K562 (cell line): ENCODE data around the gene RNASE4. TPM values are rescaled to one million over a fixed set of nuclear protein-coding genes. Genes with fewer than 3 reads are reported as not detected.
A peak's percentile ranks its signal among the peaks of the same experiment; 100 is the strongest.

Experiments
- CBFA2T2 ChIP-seq: fragments of 450-650 bp; conservative IDR thresholded peaks from 2 replicates; pipeline ENCODE4 v1.6.1; 2017; ENCODE audit warnings: mild to moderate bottlenecking
- CC2D1A ChIP-seq: fragments of 450-650 bp; IDR thresholded peaks from 2 replicates; pipeline ENCODE4 v1.6.1; 2017; ENCODE audit warnings: mild to moderate bottlenecking
- CHCHD3 ChIP-seq: fragments of 250-450 bp; sonication (Bioruptor Pico); IDR thresholded peaks from 2 replicates; pipeline ENCODE4 v2.1.2; 2022; ENCODE audit warnings: mild to moderate bottlenecking
- HMG20A ChIP-seq: fragments of 450-650 bp; formaldehyde crosslinking; conservative IDR thresholded peaks from 2 replicates; pipeline ENCODE4 v1.4.0; 2020; ENCODE audit warnings: mild to moderate bottlenecking, mixed read lengths
- KLF1 ChIP-seq: fragments of 450-650 bp; IDR thresholded peaks from 2 replicates; pipeline ENCODE4 v1.6.1; 2016; ENCODE audit warnings: missing genetic modification characterization, missing compliant biosample characterization
- L3MBTL2 ChIP-seq: fragments of 450-650 bp; IDR thresholded peaks from 2 replicates; pipeline ENCODE4 v1.6.1; 2016; ENCODE audit warnings: mild to moderate bottlenecking, moderate library complexity
- MIER1 ChIP-seq: fragments of 450-650 bp; IDR thresholded peaks from 2 replicates; pipeline ENCODE4 v1.6.1; 2016; ENCODE audit warnings: antibody characterized with exemption, mild to moderate bottlenecking, low read depth
- MTA3 ChIP-seq: fragments of 450-650 bp; formaldehyde crosslinking; IDR thresholded peaks from 2 replicates; pipeline ENCODE4 v1.6.1; 2017; ENCODE audit warnings: mild to moderate bottlenecking, borderline replicate concordance
- SMAD1 ChIP-seq: fragments of 150-350 bp; IDR thresholded peaks from 2 replicates; pipeline ENCODE4 v1.6.1; 2014; ENCODE audit warnings: low read length, low read depth; ENCODE audit not compliant: partially characterized antibody
- SMAD3 ChIP-seq: fragments of 450-650 bp; formaldehyde crosslinking; conservative IDR thresholded peaks from 2 replicates; pipeline ENCODE4 v1.4.0; 2020; ENCODE audit warnings: mild to moderate bottlenecking
- SOX6 ChIP-seq: fragments of 450-650 bp; IDR thresholded peaks from 2 replicates; pipeline ENCODE4 v1.6.1; 2014; ENCODE audit warnings: mild to moderate bottlenecking
- TCF15 ChIP-seq: fragments of 250-450 bp; sonication (Bioruptor Pico); IDR thresholded peaks from 2 replicates; pipeline ENCODE4 v1.8.0; 2022; ENCODE audit warnings: moderate library complexity, mild to moderate bottlenecking, inconsistent platforms
- THRB ChIP-seq: fragments of 450-650 bp; formaldehyde crosslinking; conservative IDR thresholded peaks from 2 replicates; pipeline ENCODE4 v1.4.0; 2022; ENCODE audit warnings: mild to moderate bottlenecking, missing genetic modification characterization
- XRCC3 ChIP-seq: fragments of 450-650 bp; IDR thresholded peaks from 2 replicates; pipeline ENCODE4 v1.6.1; 2017; ENCODE audit warnings: mild to moderate bottlenecking, moderate library complexity
- ZFP1 ChIP-seq: fragments of 450-650 bp; formaldehyde crosslinking; IDR thresholded peaks from 2 replicates; pipeline ENCODE4 v1.4.0; 2020; ENCODE audit warnings: mild to moderate bottlenecking, mixed read lengths
- ZNF407 ChIP-seq: fragments of 450-650 bp; IDR thresholded peaks from 2 replicates; pipeline ENCODE4 v1.6.1; 2016; ENCODE audit warnings: low read depth
- ZNF586 ChIP-seq: fragments of 450-650 bp; formaldehyde crosslinking; conservative IDR thresholded peaks from 2 replicates; pipeline ENCODE4 v1.4.0; 2020; ENCODE audit warnings: mild to moderate bottlenecking, moderate library complexity
- ZNF764 ChIP-seq: fragments of 250-450 bp; sonication (Bioruptor Pico); IDR thresholded peaks from 2 replicates; pipeline ENCODE4 v1.4.0; 2020; ENCODE audit warnings: low read depth, mild to moderate bottlenecking, moderate library complexity
- polyA plus RNA-seq, 8 experiments: library from polyadenylated mRNA; depleted of rRNA in 4 of 8; stranded (reverse) in 5 of 8; unstranded in 3 of 8; fragments of >200 nt; fragmentation: Nextera tagmentation in 2 of 8; fragmentation: Illumina TruSeq in 1 of 8; extraction: Ambion mirVana in 2 of 8; extraction: Trizol in 1 of 8; gene quantifications; 2 replicates each; pipeline versions ENCODE4 v1.2.1 to v1.2.3, GENCODE V29; 2011 to 2014; ENCODE audit warnings: inconsistent platforms in 1 of 8, missing spikeins in 1 of 8
- total RNA-seq, 7 experiments: library from RNA; depleted of rRNA in 6 of 7; stranded (reverse); fragments of >200 nt in 6 of 7; fragmentation: Illumina TruSeq in 2 of 7; extraction: Trizol in 2 of 7; gene quantifications; 2 replicates each; pipeline versions ENCODE4 v1.2.1 to v1.2.3, GENCODE V29; 2011 to 2021; ENCODE audit warnings: low replicate concordance in 1 of 7
- TF ChIP-seq, protein P1 (sequence below): fragments of 250-450 bp; sonication (Bioruptor Pico); IDR thresholded peaks from 2 replicates; pipeline ENCODE4 v1.8.0; 2022; ENCODE audit warnings: inconsistent platforms, mild to moderate bottlenecking, moderate library complexity, borderline replicate concordance

Gene RNASE4
- total and polyA plus RNA-seq, 9 of the 15 experiments (the other 6 are each of a cell fraction or from before 2014, with no cell fraction given) = 0.09 to 0.22 (median 0.13) TPM; not detected in 2

DNA sequence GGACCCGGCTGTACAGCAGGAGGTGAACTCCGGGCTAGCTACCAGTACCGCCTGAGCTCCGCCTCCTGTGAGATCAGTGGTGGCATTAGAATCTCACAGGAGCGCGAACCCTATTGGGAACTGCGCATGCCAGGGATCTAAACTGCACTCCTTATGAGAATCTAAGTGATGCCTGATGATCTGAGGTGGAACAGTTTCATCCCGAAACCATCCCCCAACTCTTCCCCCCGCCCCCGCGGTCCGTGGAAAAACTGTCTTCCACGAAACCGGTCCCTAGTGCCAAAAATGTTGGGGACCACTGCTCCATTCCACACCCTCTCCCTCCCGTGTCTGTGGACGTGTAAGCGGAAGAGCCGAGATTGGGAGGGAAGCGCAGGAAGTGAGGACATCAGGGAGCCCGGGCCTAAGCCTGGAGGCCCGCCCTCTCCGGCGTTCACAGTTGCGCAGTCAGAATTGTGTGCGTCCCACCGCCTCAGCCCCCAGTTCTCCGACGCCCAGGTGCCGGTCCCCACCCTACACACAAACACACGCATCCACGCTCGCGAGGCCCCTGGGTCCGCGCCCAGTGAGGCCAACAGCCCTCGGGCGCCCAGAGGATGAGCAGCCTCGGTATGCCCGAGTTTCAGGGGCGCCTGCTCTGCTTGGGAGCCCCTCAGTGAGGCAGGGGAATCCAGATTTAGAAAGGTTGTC, 1.8 kb upstream of the RNASE4 start (continued):
- TF ChIP-seq HMG20A = no peak
- no peak for TF ChIP-seq CBFA2T2
- TF ChIP-seq SMAD1 = no peak
- no peak for TF ChIP-seq THRB (CRISPR knock-in tag)
- TF ChIP-seq ZNF407 = no peak
- no peak for TF ChIP-seq ZNF764 (CRISPR knock-in tag)
- no peak for TF ChIP-seq CHCHD3 (CRISPR knock-in tag)
- no peak for TF ChIP-seq KLF1 (tag)
- TF ChIP-seq CC2D1A = peak; percentile 99
- TF ChIP-seq SMAD3 (CRISPR knock-in tag) = no peak
- TF ChIP-seq TCF15 (CRISPR knock-in tag) = no peak
- no peak for TF ChIP-seq SOX6
- no peak for TF ChIP-seq L3MBTL2
- no peak for TF ChIP-seq ZFP1 (CRISPR knock-in tag)
- no peak for TF ChIP-seq MIER1
- TF ChIP-seq, protein P1, sequence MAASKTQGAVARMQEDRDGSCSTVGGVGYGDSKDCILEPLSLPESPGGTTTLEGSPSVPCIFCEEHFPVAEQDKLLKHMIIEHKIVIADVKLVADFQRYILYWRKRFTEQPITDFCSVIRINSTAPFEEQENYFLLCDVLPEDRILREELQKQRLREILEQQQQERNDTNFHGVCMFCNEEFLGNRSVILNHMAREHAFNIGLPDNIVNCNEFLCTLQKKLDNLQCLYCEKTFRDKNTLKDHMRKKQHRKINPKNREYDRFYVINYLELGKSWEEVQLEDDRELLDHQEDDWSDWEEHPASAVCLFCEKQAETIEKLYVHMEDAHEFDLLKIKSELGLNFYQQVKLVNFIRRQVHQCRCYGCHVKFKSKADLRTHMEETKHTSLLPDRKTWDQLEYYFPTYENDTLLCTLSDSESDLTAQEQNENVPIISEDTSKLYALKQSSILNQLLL (CRISPR knock-in tag) = no peak
- no peak for TF ChIP-seq MTA3
- no peak for TF ChIP-seq XRCC3
- TF ChIP-seq ZNF586 (CRISPR knock-in tag) = no peak
